AG20443 (cell line): ENCODE results near the gene ATP6V1B1.
A peak's percentile ranks its signal among the peaks of the same experiment; 100 is the strongest.
"Not testable (repeated sequence)": the region's sequence is repeated elsewhere in the genome, so short reads cannot be mapped to it uniquely, and the experiment has no call there.

Experiments used
- DNase-seq: peaks from one replicate; pipeline ENCODE4 v3.0.0; 2012; ENCODE audit warnings: low spot score, mixed read lengths

The ATP6V1B1 gene

GRCh38 chr2:70988726-70989648, 53.3 kb downstream of the ATP6V1B1 start:
- DNase-seq: peak; percentile 3

- peak; percentile 0 for DNase-seq
Measured at GRCh38 chr2:70990216-70990615, 54.5 kb downstream of the ATP6V1B1 start.

- DNase-seq: peak; percentile 1
Measured at GRCh38 chr2:70991142-70991541, 55.4 kb downstream of the ATP6V1B1 start.

GRCh38 chr2:70991742-70992141, 56.0 kb downstream of the ATP6V1B1 start:
- DNase-seq: peak; percentile 1

GRCh38 chr2:70992945-70993853, 57.5 kb downstream of the ATP6V1B1 start:
- peak; percentile 8 for DNase-seq

GRCh38 chr2:70994009-70994698, 58.5 kb downstream of the ATP6V1B1 start:
- peak; percentile 49 for DNase-seq

- DNase-seq: peak; percentile 97
Measured at GRCh38 chr2:70994699-70995425, 59.2 kb downstream of the ATP6V1B1 start, which contains the start of gene TEX261. Gene TEX261, minus strand, starts transcription at chr2:70994873. Its CDS starts 116 bp downstream, at chr2:70994757.

GRCh38 chr2:70995426-70995729, 59.7 kb downstream of the ATP6V1B1 start:
- peak; percentile 29 for DNase-seq

- not testable (repeated sequence) for DNase-seq
Measured at GRCh38 chr2:70998885-70999284, 63.2 kb downstream of the ATP6V1B1 start.

- no peak for DNase-seq
Measured at GRCh38 chr2:70999362-70999761, 63.7 kb downstream of the ATP6V1B1 start.

- not testable (repeated sequence) for DNase-seq
Measured at GRCh38 chr2:70999931-71000330, 64.2 kb downstream of the ATP6V1B1 start.

GRCh38 chr2:71000780-71001591, 65.3 kb downstream of the ATP6V1B1 start:
- DNase-seq: peak; percentile 88

- DNase-seq: no peak
Measured at GRCh38 chr2:71001592-71001927, 65.9 kb downstream of the ATP6V1B1 start.

- no peak for DNase-seq
Measured at GRCh38 chr2:71001981-71002570, 66.4 kb downstream of the ATP6V1B1 start.

GRCh38 chr2:71003396-71003795, 67.7 kb downstream of the ATP6V1B1 start:
- no peak for DNase-seq

- DNase-seq: no peak
Measured at GRCh38 chr2:71003966-71004755, 68.5 kb downstream of the ATP6V1B1 start.

- no peak for DNase-seq
Measured at GRCh38 chr2:71004857-71005256, 69.2 kb downstream of the ATP6V1B1 start.

- no peak for DNase-seq
Measured at GRCh38 chr2:71005271-71006202, 69.8 kb downstream of the ATP6V1B1 start.
